ENCODE data around the gene SLITRK5. TPM values are rescaled to one million over a fixed set of nuclear protein-coding genes. Genes with fewer than 3 reads are reported as not detected.
A peak's percentile ranks its signal among the peaks of the same experiment; 100 is the strongest.

SLITRK5 gene
- total and polyA plus RNA-seq, 8 donors: 0.06 to 1.4 (median 0.25) TPM

- ATAC-seq (no peak), DNase-seq (no peak), FAIRE-seq (no peak)
- WGBS, 2 donors: 4 to 5% methylated on average over 27 of the region's 27 CpGs
- TF ChIP-seq CTCF (IDR thresholded peaks at IDR 0.05): no peak
- H3K27ac ChIP-seq: no peak overlapping the region
- H3K27me3 ChIP-seq: peaks cover 0 to 33% (median 7%) of the 10 kb centered on the region in 4 donors
- intact Hi-C loops (cut with DNase I): no loop called here
- H3K4me3 ChIP-seq: no peak overlapping the region
- H3K4me1 ChIP-seq: peaks cover 0 to 10% (median 6%) of the 10 kb centered on the region in 3 donors
- no peaks in the 10 kb centered on the region for H3K9me3 ChIP-seq
- no peaks in the 10 kb centered on the region for H3K36me3 ChIP-seq
These were observed 3.1 kb downstream of the SLITRK5 start for GRCh38 chr13:87674247-87674738.

GRCh38 chr13:87675851-87676250, 4.7 kb downstream of the SLITRK5 start:
- peaks cover 0 to 10% (median 6%) of the 10 kb centered on the region in 3 donors for H3K4me1 ChIP-seq
- FAIRE-seq (no peak), DNase-seq (peak in 1 of 6 donors; percentile 5), ATAC-seq (no peak)
- H3K27me3 ChIP-seq: peaks cover 0 to 29% (median 7%) of the 10 kb centered on the region in 4 donors
- no peaks in the 10 kb centered on the region for H3K9me3 ChIP-seq
- 31 to 50% methylated on average over 10 of the region's 10 CpGs for WGBS, 2 donors
- intact Hi-C loops (cut with DNase I): no loop called here
- no peak overlapping the region for H3K4me3 ChIP-seq
- no peaks in the 10 kb centered on the region for H3K36me3 ChIP-seq
- TF ChIP-seq CTCF (IDR thresholded peaks at IDR 0.05): no peak
- H3K27ac ChIP-seq: no peak overlapping the region

- Histone ChIP-seq H3K4me1 (peaks cover 0 to 10% (median 6%) of the 10 kb centered on the region in 3 donors), H3K27ac (no peak overlapping the region), H3K27me3 (peaks cover 0 to 29% (median 7%) of the 10 kb centered on the region in 4 donors), H3K9me3 (no peaks in the 10 kb centered on the region), H3K36me3 (no peaks in the 10 kb centered on the region), H3K4me3 (no peak overlapping the region)
- no peak for TF ChIP-seq CTCF (IDR thresholded peaks at IDR 0.05)
- intact Hi-C loops (cut with DNase I): no loop called here
- peak in 1 of 6 donors; percentile 49 for DNase-seq
- FAIRE-seq: no peak
- WGBS, 2 donors: 33 to 48% methylated on average over 33 of the region's 33 CpGs
- no peak for ATAC-seq
These were observed 5.3 kb downstream of the SLITRK5 start for GRCh38 chr13:87676254-87677042.

- DNase-seq (peak in 1 of 6 donors; percentile 60), FAIRE-seq (no peak), ATAC-seq (no peak)
- peaks cover 0 to 10% (median under 1%) of the 10 kb centered on the region in 3 donors for H3K4me1 ChIP-seq
- no peaks in the 10 kb centered on the region for H3K36me3 ChIP-seq
- WGBS, 2 donors: 13 to 20% methylated on average over 29 of the region's 29 CpGs
- H3K4me3 ChIP-seq: peak overlapping the region; percentile 20 to 41 (median 32)
- intact Hi-C loops (cut with DNase I): no loop called here
- H3K9me3 ChIP-seq: no peaks in the 10 kb centered on the region
- TF ChIP-seq CTCF (IDR thresholded peaks at IDR 0.05): no peak
- H3K27me3 ChIP-seq: peaks cover 0 to 27% (median 7%) of the 10 kb centered on the region in 4 donors
- no peak overlapping the region for H3K27ac ChIP-seq
These were observed 5.9 kb downstream of the SLITRK5 start for GRCh38 chr13:87677043-87677495.
